Measurements from ENCODE around the gene C17orf107.

The C17orf107 gene

DNA sequence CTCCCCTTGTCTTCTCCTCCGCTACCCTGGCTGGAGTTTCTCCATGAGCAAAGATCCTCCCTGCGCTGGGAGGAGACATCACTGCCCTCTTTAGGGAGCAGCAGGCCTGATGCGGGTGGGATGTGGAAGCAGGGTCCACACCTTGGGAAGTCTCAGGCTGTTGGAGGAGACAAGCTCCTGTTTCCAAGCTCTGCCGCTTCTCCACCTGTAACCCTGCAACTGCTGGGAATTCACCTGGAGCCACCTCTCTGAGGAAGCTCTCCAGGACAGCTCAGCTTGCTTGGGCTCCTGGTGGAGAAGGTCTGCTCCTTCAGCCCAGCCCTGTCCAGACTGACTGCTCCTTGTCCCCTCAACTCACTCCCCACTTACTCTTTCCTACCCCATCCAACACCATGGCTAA lies 14.8 kb upstream of the C17orf107 start:
- no peaks in the 10 kb centered on the region for H3K27me3 ChIP-seq (replicated peaks)
- H3K27ac ChIP-seq: no peak overlapping the region
- TF ChIP-seq, protein P1, sequence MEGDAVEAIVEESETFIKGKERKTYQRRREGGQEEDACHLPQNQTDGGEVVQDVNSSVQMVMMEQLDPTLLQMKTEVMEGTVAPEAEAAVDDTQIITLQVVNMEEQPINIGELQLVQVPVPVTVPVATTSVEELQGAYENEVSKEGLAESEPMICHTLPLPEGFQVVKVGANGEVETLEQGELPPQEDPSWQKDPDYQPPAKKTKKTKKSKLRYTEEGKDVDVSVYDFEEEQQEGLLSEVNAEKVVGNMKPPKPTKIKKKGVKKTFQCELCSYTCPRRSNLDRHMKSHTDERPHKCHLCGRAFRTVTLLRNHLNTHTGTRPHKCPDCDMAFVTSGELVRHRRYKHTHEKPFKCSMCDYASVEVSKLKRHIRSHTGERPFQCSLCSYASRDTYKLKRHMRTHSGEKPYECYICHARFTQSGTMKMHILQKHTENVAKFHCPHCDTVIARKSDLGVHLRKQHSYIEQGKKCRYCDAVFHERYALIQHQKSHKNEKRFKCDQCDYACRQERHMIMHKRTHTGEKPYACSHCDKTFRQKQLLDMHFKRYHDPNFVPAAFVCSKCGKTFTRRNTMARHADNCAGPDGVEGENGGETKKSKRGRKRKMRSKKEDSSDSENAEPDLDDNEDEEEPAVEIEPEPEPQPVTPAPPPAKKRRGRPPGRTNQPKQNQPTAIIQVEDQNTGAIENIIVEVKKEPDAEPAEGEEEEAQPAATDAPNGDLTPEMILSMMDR (IDR thresholded peaks at IDR 0.05; ENCODE audit: low read depth, low read length, missing control alignments): no peak
- peaks cover 45% of the 10 kb centered on the region for H3K36me3 ChIP-seq (replicated peaks)
- no peak for DNase-seq
- in situ Hi-C loops (cut with HindIII; ENCODE audit: low pct_ligation_motif_present, low sequenced_read_pairs): no loop called here
- no peak overlapping the region for H3K4me3 ChIP-seq (ENCODE audit: low read depth, low read length)

DNA sequence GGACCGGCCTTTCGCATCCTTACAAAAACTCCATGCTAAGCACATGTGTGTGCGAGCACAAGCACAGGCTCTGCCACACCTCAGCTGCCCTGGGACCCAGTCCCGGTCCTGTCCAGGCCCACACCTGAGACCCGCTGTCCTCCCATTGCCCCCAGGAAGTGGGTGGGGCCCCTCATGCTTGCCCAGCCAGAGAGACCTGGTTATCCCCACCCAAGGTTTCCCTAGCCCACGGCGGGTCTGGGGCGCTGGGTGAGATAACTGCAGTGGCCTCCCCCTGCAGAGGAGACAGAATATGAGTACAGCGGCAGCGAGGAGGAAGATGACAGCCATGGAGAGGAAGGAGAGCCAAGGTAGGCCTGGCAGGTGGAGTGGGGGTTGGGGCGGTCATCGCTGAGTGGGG lies 12.5 kb upstream of the C17orf107 start:
- no peaks in the 10 kb centered on the region for H3K27me3 ChIP-seq (replicated peaks)
- H3K27ac ChIP-seq: no peak overlapping the region
- TF ChIP-seq, protein P1 (IDR thresholded peaks at IDR 0.05; ENCODE audit: low read depth, low read length, missing control alignments): no peak
- DNase-seq: no peak
- H3K4me3 ChIP-seq (ENCODE audit: low read depth, low read length): no peak overlapping the region
- in situ Hi-C loops (cut with HindIII; ENCODE audit: low pct_ligation_motif_present, low sequenced_read_pairs): no loop called here
- peaks cover 53% of the 10 kb centered on the region for H3K36me3 ChIP-seq (replicated peaks)

DNA sequence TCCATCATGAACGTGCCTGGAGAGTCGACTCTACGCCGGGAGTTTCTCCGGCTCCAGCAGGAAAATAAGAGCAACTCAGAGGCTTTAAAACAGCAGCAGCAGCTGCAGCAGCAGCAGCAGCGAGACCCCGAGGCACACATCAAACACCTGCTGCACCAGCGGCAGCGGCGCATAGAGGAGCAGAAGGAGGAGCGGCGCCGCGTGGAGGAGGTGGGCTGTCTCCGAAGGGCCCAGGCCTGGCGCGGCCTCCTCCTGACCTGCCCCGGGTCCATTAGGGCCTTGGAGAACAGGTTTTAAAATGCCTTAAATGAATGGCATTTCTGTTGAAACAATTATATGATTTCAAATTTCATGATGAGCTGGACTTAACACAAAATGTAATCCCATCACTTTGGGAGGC lies 11.8 kb upstream of the C17orf107 start:
- Histone ChIP-seq H3K27ac (no peak overlapping the region), H3K36me3 (replicated peaks) (peaks cover 57% of the 10 kb centered on the region), H3K4me3 (ENCODE audit: low read depth, low read length) (no peak overlapping the region), H3K27me3 (replicated peaks) (no peaks in the 10 kb centered on the region)
- DNase-seq: no peak
- in situ Hi-C loops (cut with HindIII; ENCODE audit: low pct_ligation_motif_present, low sequenced_read_pairs): no loop called here
- TF ChIP-seq, protein P1 (IDR thresholded peaks at IDR 0.05; ENCODE audit: low read depth, low read length, missing control alignments): no peak

DNA sequence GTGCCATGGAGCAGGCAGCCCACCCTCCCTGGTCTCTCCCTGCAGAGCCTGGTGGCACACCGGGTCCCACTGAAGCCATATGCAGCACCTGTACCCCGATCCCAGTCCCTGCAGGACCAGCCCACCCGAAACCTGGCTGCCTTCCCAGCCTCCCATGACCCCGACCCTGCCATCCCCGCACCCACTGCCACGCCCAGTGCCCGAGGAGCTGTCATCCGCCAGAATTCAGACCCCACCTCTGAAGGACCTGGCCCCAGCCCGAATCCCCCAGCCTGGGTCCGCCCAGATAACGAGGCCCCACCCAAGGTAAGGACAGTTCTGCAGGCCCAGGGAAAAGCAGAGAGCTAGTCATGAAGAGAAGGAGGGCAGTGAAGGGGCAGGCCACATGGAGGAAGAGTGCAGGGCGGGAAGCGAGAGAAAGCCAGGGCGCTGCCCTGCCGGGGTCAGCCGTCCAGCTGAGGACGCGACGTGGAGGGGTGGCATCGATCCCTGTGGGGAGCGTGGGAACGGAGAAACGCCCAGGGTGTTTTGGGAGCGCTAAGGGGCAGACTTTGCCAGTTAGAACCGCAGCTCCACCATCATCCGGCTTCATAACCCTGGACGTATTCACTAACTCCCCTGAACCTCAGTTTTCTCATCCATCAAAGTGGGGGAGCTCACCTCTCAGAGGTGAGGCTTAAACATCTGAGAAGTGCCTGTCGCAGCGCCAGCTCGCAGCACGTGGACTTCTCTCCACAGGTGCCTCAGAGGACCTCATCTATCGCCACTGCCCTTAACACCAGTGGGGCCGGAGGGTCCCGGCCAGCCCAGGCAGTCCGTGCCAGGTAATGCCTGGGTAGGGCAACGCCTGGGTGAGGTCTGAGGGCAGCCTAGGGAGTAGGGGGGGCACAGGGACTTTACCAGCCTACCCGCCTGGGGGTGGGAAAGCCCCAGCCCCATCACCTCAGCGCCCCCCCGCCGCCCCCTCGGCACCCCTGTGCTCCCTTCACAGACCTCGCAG lies 7.6 kb upstream of the C17orf107 start:
- H3K27ac ChIP-seq: no peak overlapping the region
- in situ Hi-C loops (cut with HindIII; ENCODE audit: low pct_ligation_motif_present, low sequenced_read_pairs): no loop called here
- no peak overlapping the region for H3K4me3 ChIP-seq (ENCODE audit: low read depth, low read length)
- H3K36me3 ChIP-seq (replicated peaks): peaks cover 67% of the 10 kb centered on the region
- no peaks in the 10 kb centered on the region for H3K27me3 ChIP-seq (replicated peaks)
- TF ChIP-seq, protein P1 (IDR thresholded peaks at IDR 0.05; ENCODE audit: low read depth, low read length, missing control alignments): no peak
- no peak for DNase-seq

DNA sequence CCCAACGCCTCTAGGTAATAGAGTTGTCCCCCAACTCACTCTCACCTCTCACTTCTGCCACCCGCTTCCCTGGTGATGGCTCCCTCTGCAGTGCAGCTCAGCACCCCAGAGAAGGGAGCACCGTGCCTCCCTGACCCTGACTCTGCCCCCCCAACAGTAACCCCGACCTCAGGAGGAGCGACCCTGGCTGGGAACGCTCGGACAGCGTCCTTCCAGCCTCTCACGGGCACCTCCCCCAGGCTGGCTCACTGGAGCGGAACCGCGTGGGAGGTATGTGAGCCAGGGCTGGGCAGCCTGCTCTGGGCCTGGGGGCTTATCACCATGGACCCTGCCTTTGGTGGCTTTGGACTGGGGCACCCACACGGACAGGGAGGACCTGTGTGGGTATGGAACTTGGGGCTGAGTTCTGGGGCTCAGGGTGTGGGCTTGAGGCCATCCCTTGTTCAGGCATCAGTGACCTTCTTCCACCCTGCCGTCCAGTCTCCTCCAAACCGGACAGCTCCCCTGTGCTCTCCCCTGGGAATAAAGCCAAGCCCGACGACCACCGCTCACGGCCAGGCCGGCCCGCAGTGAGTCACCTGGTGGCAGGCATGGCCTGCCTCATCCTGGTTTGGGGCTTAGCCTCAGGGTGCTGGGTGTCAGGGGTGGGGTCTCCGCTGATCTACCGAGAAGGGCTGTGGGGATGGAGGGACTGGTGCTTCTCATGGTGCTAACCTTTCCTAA lies 6.7 kb upstream of the C17orf107 start:
- H3K36me3 ChIP-seq (replicated peaks): peaks cover 60% of the 10 kb centered on the region

More for the DNA sequence above, 6.7 kb upstream of the C17orf107 start:
- no peak for DNase-seq
- H3K27me3 ChIP-seq (replicated peaks): no peaks in the 10 kb centered on the region
- H3K4me3 ChIP-seq (ENCODE audit: low read depth, low read length): no peak overlapping the region
- no peak overlapping the region for H3K27ac ChIP-seq
- in situ Hi-C loops (cut with HindIII; ENCODE audit: low pct_ligation_motif_present, low sequenced_read_pairs): no loop called here
- TF ChIP-seq, protein P1 (IDR thresholded peaks at IDR 0.05; ENCODE audit: low read depth, low read length, missing control alignments): no peak

All from brain microvascular endothelial cell (primary cell).